ENCODE results near the gene DYNC1H1. TPM values are rescaled to one million over a fixed set of nuclear protein-coding genes. Genes with fewer than 3 reads are reported as not detected.

DYNC1H1 gene
- polyA plus RNA-seq, 1 donor from 2014 or later: 298 TPM

- Histone ChIP-seq H2AFZ (ENCODE audit: low read depth, low read length) (peak within 1 kb of the TSS; percentile 54), H3K9ac (ENCODE audit: low read length) (peak within 1 kb of the TSS; percentile 98), H3K79me2 (replicated peaks; ENCODE audit: insufficient read depth, low read length) (peaks cover 22% of the 10 kb centered on the region), H3K27me3 (ENCODE audit: insufficient read depth, low read depth, low read length) (no peaks in the 10 kb centered on the region), H3K4me3 (ENCODE audit: low read length) (peak within 1 kb of the TSS; percentile 91), H4K20me1 (ENCODE audit: insufficient read depth) (no peaks in the 10 kb centered on the region), H3K36me3 (ENCODE audit: insufficient read depth, low read length) (peaks cover 8% of the 10 kb centered on the region), H3K9me2 (ENCODE audit: insufficient read depth, low read length) (no peaks in the 10 kb centered on the region), H3F3A (ENCODE audit: insufficient read depth, low read length, poor library complexity, severe bottlenecking) (no peaks in the 10 kb centered on the region), H3K27ac (ENCODE audit: low read length) (peak within 1 kb of the TSS; percentile 94), H3K4me2 (ENCODE audit: low read length) (peak within 1 kb of the TSS; percentile 87), H3K9me3 (ENCODE audit: low read length) (no peaks in the 10 kb centered on the region)
- peak; percentile 12 for TF ChIP-seq RAD21 (conservative IDR thresholded peaks at IDR 0.05)
- TF ChIP-seq EP300 (conservative IDR thresholded peaks at IDR 0.05; ENCODE audit: poor library complexity, severe bottlenecking): peak; percentile 89
- no peak for TF ChIP-seq TAF1 (IDR thresholded peaks at IDR 0.05; ENCODE audit: low read depth)
- no peak for TF ChIP-seq CTCF (IDR thresholded peaks at IDR 0.05; ENCODE audit: poor library complexity, severe bottlenecking)
- peak; percentile 99 for TF ChIP-seq POLR2AphosphoS5 (IDR thresholded peaks at IDR 0.05)
- TF ChIP-seq SMC3 (conservative IDR thresholded peaks at IDR 0.05; ENCODE audit: poor library complexity): peak; percentile 46
- peak; percentile 89 for TF ChIP-seq MXI1 (conservative IDR thresholded peaks at IDR 0.05; ENCODE audit: poor library complexity, severe bottlenecking)
- TF ChIP-seq, protein P1, sequence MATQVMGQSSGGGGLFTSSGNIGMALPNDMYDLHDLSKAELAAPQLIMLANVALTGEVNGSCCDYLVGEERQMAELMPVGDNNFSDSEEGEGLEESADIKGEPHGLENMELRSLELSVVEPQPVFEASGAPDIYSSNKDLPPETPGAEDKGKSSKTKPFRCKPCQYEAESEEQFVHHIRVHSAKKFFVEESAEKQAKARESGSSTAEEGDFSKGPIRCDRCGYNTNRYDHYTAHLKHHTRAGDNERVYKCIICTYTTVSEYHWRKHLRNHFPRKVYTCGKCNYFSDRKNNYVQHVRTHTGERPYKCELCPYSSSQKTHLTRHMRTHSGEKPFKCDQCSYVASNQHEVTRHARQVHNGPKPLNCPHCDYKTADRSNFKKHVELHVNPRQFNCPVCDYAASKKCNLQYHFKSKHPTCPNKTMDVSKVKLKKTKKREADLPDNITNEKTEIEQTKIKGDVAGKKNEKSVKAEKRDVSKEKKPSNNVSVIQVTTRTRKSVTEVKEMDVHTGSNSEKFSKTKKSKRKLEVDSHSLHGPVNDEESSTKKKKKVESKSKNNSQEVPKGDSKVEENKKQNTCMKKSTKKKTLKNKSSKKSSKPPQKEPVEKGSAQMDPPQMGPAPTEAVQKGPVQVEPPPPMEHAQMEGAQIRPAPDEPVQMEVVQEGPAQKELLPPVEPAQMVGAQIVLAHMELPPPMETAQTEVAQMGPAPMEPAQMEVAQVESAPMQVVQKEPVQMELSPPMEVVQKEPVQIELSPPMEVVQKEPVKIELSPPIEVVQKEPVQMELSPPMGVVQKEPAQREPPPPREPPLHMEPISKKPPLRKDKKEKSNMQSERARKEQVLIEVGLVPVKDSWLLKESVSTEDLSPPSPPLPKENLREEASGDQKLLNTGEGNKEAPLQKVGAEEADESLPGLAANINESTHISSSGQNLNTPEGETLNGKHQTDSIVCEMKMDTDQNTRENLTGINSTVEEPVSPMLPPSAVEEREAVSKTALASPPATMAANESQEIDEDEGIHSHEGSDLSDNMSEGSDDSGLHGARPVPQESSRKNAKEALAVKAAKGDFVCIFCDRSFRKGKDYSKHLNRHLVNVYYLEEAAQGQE (IDR thresholded peaks at IDR 0.05; ENCODE audit: borderline replicate concordance): peak; percentile 68
- TF ChIP-seq EZH2 (IDR thresholded peaks at IDR 0.05; ENCODE audit: borderline replicate concordance, insufficient read depth, low read length, poor library complexity, severe bottlenecking): no peak
These were observed 122.8 kb downstream of the DYNC1H1 start, which contains the start of gene HSP90AA1 for GRCh38 chr14:102086972-102087761. Gene HSP90AA1, minus strand, starts transcription at chr14:102087044. Its CDS starts 666 bp downstream, at chr14:102086378.

DNA sequence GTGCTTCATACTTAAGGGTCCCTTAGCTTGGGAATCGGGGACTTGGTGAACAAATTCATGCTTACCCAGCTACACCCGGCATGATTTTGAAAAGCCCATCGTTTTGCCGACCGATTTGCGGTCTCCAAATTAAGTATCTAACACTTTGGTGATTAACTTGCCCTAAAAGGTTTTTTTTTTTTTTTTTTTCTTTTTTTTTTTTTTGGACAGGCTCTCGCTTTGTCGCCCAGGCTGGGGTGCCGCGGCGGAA lies 123.3 kb downstream of the DYNC1H1 start:
- peak overlapping the region; percentile 54 for H2AFZ ChIP-seq (ENCODE audit: low read depth, low read length)

More for the DNA sequence above, 123.3 kb downstream of the DYNC1H1 start:
- H3K9me3 ChIP-seq (ENCODE audit: low read length): no peaks in the 10 kb centered on the region
- TF ChIP-seq, protein P1 (IDR thresholded peaks at IDR 0.05; ENCODE audit: borderline replicate concordance): no peak
- no peak for TF ChIP-seq TAF1 (IDR thresholded peaks at IDR 0.05; ENCODE audit: low read depth)
- TF ChIP-seq EZH2 (IDR thresholded peaks at IDR 0.05; ENCODE audit: borderline replicate concordance, insufficient read depth, low read length, poor library complexity, severe bottlenecking): no peak
- TF ChIP-seq SMC3 (conservative IDR thresholded peaks at IDR 0.05; ENCODE audit: poor library complexity): no peak
- no peak for TF ChIP-seq POLR2AphosphoS5 (IDR thresholded peaks at IDR 0.05)
- TF ChIP-seq RAD21 (conservative IDR thresholded peaks at IDR 0.05): no peak
- no peak for TF ChIP-seq EP300 (conservative IDR thresholded peaks at IDR 0.05; ENCODE audit: poor library complexity, severe bottlenecking)
- TF ChIP-seq MXI1 (conservative IDR thresholded peaks at IDR 0.05; ENCODE audit: poor library complexity, severe bottlenecking): no peak
- no peak for TF ChIP-seq CTCF (IDR thresholded peaks at IDR 0.05; ENCODE audit: poor library complexity, severe bottlenecking)
- peak overlapping the region; percentile 89 for H3K27ac ChIP-seq (ENCODE audit: low read length)
- H3K79me2 ChIP-seq (replicated peaks; ENCODE audit: insufficient read depth, low read length): peaks cover 22% of the 10 kb centered on the region
- H3K27me3 ChIP-seq (ENCODE audit: insufficient read depth, low read depth, low read length): no peaks in the 10 kb centered on the region
- H3K4me2 ChIP-seq (ENCODE audit: low read length): peak overlapping the region; percentile 78
- H3K4me3 ChIP-seq (ENCODE audit: low read length): peak overlapping the region; percentile 91
- peaks cover 8% of the 10 kb centered on the region for H3K36me3 ChIP-seq (ENCODE audit: insufficient read depth, low read length)
- no peaks in the 10 kb centered on the region for H3K9me2 ChIP-seq (ENCODE audit: insufficient read depth, low read length)
- H3F3A ChIP-seq (ENCODE audit: insufficient read depth, low read length, poor library complexity, severe bottlenecking): no peaks in the 10 kb centered on the region
- peak overlapping the region; percentile 91 for H3K9ac ChIP-seq (ENCODE audit: low read length)
- no peaks in the 10 kb centered on the region for H4K20me1 ChIP-seq (ENCODE audit: insufficient read depth)
